Gastrocnemius medialis (tissue), 4 donors: ENCODE measurements around the gene RAB26. TPM values are rescaled to one million over a fixed set of nuclear protein-coding genes. Genes with fewer than 3 reads are reported as not detected.

Experiments used
- ATAC-seq, 2 donors: fragments of 150-250 bp; one replicate each; pipeline ENCODE4 v1.9.1; 2016
- DNase-seq, 2 donors: peaks; one replicate each; pipeline ENCODE4 v3.0.0-alpha.2; 2019
- H3K27ac ChIP-seq, 4 donors: fragments of 200-600 bp; sonication (generic); 1 replicate in 1 of 4; 2 replicates in 3 of 4; pipeline ENCODE4 v1.5.1; 2016 to 2018; ENCODE audit warnings: mild to moderate bottlenecking in 2 of 4, moderate library complexity in 1 of 4
- H3K27me3 ChIP-seq, 3 donors: fragments of 200-600 bp; sonication (generic) in 2 of 3; 1 replicate in 1 of 3; 2 replicates in 2 of 3; pipeline versions ENCODE4 v1.5.1 to v1.6.0; 2016 to 2019; ENCODE audit warnings: mild to moderate bottlenecking in 1 of 3, moderate library complexity in 1 of 3
- H3K36me3 ChIP-seq, 2 donors: fragments of 200-600 bp; sonication (generic) in 1 of 2; one replicate each; pipeline ENCODE4 v1.5.1; 2017 to 2018
- H3K4me1 ChIP-seq, 2 donors: fragments of 200-600 bp; sonication (generic) in 1 of 2; one replicate each; pipeline ENCODE4 v1.5.1; 2016 to 2017; ENCODE audit warnings: mild to moderate bottlenecking in 2 of 2
- H3K4me3 ChIP-seq, 4 donors: fragments of 200-600 bp; sonication (generic) in 3 of 4; 1 replicate in 1 of 4; 2 replicates in 3 of 4; pipeline ENCODE4 v1.5.1; 2016 to 2019; ENCODE audit warnings: mild to moderate bottlenecking in 2 of 4
- H3K9me3 ChIP-seq, 3 donors: fragments of 200-600 bp; sonication (generic) in 2 of 3; 1 replicate in 1 of 3; 2 replicates in 2 of 3; pipeline ENCODE4 v1.5.1; 2016 to 2019
- CTCF ChIP-seq, 5 experiments: fragments of 450-650 bp in 3 of 5; fragments of 200-600 bp in 2 of 5; sonication (generic) in 2 of 5; IDR thresholded peaks in 4 of 5; conservative IDR thresholded peaks in 1 of 5; 1 replicate in 4 of 5; 2 replicates in 1 of 5; pipeline ENCODE4 v1.5.1; 2016 to 2019; ENCODE audit warnings: antibody characterized with exemption in 5 of 5, mild to moderate bottlenecking in 3 of 5, moderate library complexity in 3 of 5
- POLR2A ChIP-seq, 2 donors: fragments of 450-650 bp; IDR thresholded peaks; one replicate each; pipeline ENCODE4 v1.6.1; 2017; ENCODE audit warnings: antibody characterized with exemption in 2 of 2, mild to moderate bottlenecking in 2 of 2, moderate library complexity in 2 of 2
- in situ Hi-C, 4 donors: fragments of 200-750 bp; cut with MboI; loops; one replicate each; pipeline versions ENCODE4 v1.15.0 to v1.8.0; 2017; ENCODE audit warnings: low sequenced_read_pairs in 4 of 4
- intact Hi-C: fragments of 100-400 bp; cut with DNase I; formaldehyde crosslinking; loops from one replicate; pipeline ENCODE4 v1.15.1; 2023; ENCODE audit warnings: low total_unique reads
- total RNA-seq, 4 donors: library from RNA; depleted of rRNA; stranded (reverse); fragments of >200 nt; gene quantifications; one replicate each; pipeline versions ENCODE4 v1.1.0 to v1.2.3, GENCODE V29; 2016

Gene RAB26
- total RNA-seq, 4 donors from 2014 or later: 1.3 to 4.2 TPM; not detected in 2

DNA sequence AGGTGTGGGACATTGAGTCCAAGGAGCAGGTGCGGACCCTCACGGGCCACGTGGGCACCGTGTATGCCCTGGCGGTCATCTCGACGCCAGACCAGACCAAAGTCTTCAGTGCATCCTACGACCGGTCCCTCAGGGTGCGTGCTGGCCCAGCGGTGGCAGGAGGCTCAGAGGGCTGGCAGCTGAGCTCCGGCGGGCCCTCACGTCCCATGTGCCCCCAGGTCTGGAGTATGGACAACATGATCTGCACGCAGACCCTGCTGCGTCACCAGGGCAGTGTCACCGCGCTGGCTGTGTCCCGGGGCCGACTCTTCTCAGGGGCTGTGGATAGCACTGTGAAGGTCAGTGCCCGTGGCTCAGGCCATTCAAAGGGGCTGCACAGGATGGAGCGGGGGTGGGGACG is 27.6 kb downstream of the RAB26 start:
- H3K9me3 ChIP-seq: no peaks in the 10 kb centered on the region
- intact Hi-C loops (no loop called here), in situ Hi-C loops (no loop called here)
- DNase-seq: no peak
- H3K4me3 ChIP-seq: no peak overlapping the region
- H3K27me3 ChIP-seq: no peaks in the 10 kb centered on the region
- no peak for ATAC-seq
- peaks cover 0 to 60% of the 10 kb centered on the region in 2 donors for H3K36me3 ChIP-seq
- H3K27ac ChIP-seq: no peak overlapping the region
- TF ChIP-seq POLR2A (IDR thresholded peaks at IDR 0.05) (no peak), CTCF (IDR thresholded peaks at IDR 0.05 in 4 of 5, conservative IDR thresholded peaks at IDR 0.05 in 1 of 5) (no peak)
- no peaks in the 10 kb centered on the region for H3K4me1 ChIP-seq

- Histone ChIP-seq H3K9me3 (no peaks in the 10 kb centered on the region), H3K36me3 (peaks cover 0 to 51% of the 10 kb centered on the region in 2 donors), H3K27ac (no peak overlapping the region), H3K4me3 (no peak overlapping the region), H3K4me1 (no peaks in the 10 kb centered on the region), H3K27me3 (no peaks in the 10 kb centered on the region)
- DNase-seq (no peak), ATAC-seq (no peak)
- TF ChIP-seq POLR2A (IDR thresholded peaks at IDR 0.05): no peak
- TF ChIP-seq CTCF (IDR thresholded peaks at IDR 0.05 in 4 of 5, conservative IDR thresholded peaks at IDR 0.05 in 1 of 5): no peak
- in situ Hi-C loops: no loop called here
- intact Hi-C loops: no loop called here
These were observed 28.7 kb downstream of the RAB26 start for GRCh38 chr16:2177101-2177500.

- no peak overlapping the region for H3K27ac ChIP-seq
- no peaks in the 10 kb centered on the region for H3K9me3 ChIP-seq
- in situ Hi-C loops: no loop called here
- H3K4me3 ChIP-seq: no peak overlapping the region
- intact Hi-C loops: no loop called here
- ATAC-seq (no peak), DNase-seq (no peak)
- H3K4me1 ChIP-seq: no peaks in the 10 kb centered on the region
- H3K36me3 ChIP-seq: peaks cover 0 to 46% of the 10 kb centered on the region in 2 donors
- no peaks in the 10 kb centered on the region for H3K27me3 ChIP-seq
- no peak for TF ChIP-seq CTCF (IDR thresholded peaks at IDR 0.05 in 4 of 5, conservative IDR thresholded peaks at IDR 0.05 in 1 of 5)
- TF ChIP-seq POLR2A (IDR thresholded peaks at IDR 0.05): no peak
These were observed 29.1 kb downstream of the RAB26 start for GRCh38 chr16:2177561-2177960.

DNA sequence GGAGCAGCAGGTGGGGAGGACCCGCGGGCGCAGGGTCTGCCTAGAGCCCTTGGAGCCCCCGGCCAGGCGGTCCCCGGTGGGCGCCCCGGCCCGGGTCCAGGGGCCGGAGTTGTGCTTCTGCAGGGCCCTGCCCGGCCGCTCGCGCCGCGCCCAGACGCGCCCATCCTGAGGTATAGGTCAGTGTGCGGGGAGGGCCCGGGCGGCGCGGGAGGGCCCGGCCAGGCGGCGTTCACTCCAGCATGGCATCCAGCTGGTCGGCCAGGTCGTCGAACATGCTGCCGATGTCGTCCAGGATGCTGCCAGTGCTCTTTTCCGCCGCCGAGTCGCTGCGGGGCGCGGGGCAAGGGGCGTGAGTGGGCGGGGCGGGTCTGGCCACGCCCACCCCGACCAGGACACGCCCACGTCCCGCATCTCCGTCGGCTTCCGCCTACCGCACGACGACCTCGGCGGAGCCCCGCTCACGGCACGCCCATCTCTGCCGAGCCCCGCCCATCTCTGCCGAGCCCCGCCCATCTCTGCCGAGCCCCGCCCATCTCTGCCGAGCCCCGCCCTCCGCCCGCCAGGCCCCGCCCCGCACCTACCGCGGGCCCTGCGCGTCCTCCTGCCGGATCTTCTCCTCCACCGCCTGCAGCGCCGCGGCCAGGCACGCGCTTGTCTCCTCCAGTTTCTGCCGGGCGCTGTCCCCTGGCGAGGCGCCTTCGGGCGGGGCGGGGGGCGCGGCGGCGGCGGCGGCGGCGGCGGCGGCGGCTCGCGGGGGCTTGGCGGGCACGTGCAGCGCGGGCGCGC is 30.1 kb downstream of the RAB26 start:
- Histone ChIP-seq H3K4me1 (no peaks in the 10 kb centered on the region), H3K27ac (no peak overlapping the region), H3K4me3 (no peak overlapping the region), H3K9me3 (no peaks in the 10 kb centered on the region), H3K36me3 (peaks cover 0 to 36% of the 10 kb centered on the region in 2 donors), H3K27me3 (no peaks in the 10 kb centered on the region)
- ATAC-seq (peak; percentile 23 to 40), DNase-seq (no peak)
- in situ Hi-C loops (no loop called here), intact Hi-C loops (no loop called here)
- TF ChIP-seq CTCF (IDR thresholded peaks at IDR 0.05 in 4 of 5, conservative IDR thresholded peaks at IDR 0.05 in 1 of 5) (no peak), POLR2A (IDR thresholded peaks at IDR 0.05) (no peak)
